GM12874 (cell line): ENCODE data around the gene HOXD8.

Experiments used
- TF ChIP-seq, protein P1 (sequence below): IDR thresholded peaks from 2 replicates; pipeline ENCODE4 v1.5.1; 2011; ENCODE audit warnings: low read depth, mild to moderate bottlenecking, control low read depth, low read length, moderate library complexity; ENCODE audit not compliant: insufficient read depth

The HOXD8 gene

DNA sequence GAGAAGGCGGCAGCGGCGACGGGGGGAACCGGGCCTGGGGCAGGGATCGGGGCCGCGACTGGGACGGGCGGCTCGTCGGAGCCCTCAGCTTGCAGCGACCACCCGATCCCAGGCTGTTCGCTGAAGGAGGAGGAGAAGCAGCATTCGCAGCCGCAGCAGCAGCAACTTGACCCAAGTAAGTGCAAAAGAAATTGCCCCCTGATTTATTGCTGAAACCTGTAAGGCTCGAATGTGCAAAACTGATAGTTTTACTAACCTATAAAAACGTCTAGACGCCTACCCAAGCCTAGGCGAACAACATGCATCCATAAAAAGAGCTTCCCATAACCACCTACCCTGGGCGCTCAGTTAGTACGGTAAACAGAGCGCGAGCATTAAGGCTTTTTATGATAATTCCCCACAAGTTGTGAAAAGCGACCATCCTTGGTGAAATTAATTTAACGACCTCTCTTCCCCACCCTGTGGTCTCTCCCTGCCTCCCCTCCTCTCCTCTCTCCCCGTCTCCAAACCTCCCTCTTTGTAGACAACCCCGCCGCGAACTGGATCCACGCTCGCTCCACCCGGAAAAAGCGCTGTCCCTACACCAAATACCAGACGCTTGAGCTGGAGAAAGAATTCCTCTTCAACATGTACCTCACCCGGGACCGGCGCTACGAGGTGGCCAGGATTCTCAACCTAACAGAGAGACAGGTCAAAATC, 5.9 kb upstream of the HOXD8 start:
- TF ChIP-seq, protein P1, sequence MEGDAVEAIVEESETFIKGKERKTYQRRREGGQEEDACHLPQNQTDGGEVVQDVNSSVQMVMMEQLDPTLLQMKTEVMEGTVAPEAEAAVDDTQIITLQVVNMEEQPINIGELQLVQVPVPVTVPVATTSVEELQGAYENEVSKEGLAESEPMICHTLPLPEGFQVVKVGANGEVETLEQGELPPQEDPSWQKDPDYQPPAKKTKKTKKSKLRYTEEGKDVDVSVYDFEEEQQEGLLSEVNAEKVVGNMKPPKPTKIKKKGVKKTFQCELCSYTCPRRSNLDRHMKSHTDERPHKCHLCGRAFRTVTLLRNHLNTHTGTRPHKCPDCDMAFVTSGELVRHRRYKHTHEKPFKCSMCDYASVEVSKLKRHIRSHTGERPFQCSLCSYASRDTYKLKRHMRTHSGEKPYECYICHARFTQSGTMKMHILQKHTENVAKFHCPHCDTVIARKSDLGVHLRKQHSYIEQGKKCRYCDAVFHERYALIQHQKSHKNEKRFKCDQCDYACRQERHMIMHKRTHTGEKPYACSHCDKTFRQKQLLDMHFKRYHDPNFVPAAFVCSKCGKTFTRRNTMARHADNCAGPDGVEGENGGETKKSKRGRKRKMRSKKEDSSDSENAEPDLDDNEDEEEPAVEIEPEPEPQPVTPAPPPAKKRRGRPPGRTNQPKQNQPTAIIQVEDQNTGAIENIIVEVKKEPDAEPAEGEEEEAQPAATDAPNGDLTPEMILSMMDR, result no peak

DNA sequence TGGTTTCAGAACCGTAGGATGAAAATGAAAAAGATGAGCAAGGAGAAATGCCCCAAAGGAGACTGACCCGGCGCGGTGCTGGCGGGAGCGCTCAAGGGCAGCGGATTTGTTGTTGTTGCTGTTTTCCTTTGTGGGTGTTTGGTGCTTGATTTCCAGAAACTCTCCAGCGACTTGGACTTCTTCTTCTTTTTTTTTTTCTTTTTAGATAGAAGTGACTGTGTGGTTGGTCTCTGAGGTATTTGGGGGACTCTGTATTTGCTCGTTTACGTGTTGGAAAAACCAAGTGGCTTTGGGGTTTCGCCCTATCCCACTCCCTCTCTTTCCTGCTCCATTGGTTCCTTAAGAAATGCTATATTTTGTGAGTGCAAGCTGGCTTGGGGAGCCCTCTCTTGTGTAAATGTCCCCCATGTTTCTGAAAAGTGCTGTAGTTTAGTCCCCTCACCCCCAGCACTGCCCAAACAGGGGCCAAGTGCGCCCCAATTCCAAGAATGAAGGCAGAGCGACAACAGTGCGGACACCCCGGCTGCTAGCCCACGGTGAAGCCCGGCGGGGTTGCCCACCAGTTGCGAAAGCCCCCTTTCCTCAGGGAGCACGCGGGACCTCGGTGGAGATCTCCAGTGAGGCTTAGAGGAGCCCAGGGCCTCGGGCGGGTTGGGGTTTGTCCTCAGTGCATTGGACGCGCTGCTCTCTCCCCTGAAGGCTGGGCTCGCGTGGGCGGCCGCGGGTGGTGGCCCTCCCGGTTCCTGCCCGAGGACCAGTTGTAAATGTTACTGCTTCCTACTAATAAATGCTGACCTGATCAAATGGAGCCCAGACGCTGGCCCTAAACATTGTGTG, 5.2 kb upstream of the HOXD8 start:
- TF ChIP-seq, protein P1, result no peak

DNA sequence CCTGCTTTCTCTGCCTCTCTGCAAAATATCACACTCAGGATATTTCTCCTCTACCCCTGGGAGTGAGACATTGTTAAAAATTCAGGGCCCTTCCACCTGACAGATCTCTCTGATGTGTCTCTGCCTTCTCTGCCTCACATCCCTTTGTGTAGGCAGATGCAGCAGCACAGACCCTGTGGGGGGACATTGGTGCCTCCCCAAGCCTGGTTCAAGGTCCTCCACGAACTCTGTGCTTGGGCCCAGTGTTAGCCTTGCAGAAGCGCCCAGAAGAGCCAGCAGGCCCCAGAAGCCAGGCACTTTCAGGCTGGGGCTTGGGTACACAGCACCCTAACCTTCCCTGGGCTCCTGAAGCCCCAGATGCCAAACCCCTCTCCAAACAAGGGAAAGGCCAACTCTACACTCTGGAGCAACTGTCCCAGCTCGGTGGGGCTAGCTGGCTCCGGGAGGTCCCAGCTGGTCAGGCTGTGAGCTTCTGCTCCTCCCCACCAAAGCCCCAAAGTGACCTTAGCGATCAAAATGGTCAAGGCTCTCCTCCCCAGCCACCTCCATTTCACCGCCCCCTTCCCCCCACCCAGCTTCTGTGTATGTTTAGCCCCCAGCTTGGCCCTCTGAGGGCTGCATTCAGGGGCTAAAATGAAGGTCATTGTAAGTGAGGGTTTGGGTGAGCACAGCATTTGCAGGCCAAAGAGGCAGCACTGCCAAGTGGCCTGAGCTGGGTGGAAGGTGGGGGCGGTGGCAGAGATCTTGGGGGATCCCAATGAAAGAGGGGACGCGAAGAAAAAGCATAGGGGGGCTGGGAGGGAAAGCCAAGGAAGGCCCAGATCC, 4.3 kb upstream of the HOXD8 start:
- TF ChIP-seq, protein P1, result no peak

DNA sequence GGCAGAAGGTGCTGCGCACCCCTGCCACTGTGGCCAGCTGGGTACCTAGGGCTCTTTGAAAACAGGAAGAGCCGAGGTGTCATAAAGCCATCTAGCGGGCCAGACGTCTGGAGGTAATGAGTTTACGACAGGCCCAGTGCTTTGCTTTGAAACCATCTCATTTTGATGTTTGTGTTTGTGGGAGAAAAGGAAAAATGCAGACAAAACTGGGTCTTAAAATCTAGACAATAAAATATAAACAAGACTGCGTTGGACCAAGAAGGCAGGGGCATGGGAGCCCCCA, 3.8 kb upstream of the HOXD8 start:
- TF ChIP-seq, protein P1, result no peak

DNA sequence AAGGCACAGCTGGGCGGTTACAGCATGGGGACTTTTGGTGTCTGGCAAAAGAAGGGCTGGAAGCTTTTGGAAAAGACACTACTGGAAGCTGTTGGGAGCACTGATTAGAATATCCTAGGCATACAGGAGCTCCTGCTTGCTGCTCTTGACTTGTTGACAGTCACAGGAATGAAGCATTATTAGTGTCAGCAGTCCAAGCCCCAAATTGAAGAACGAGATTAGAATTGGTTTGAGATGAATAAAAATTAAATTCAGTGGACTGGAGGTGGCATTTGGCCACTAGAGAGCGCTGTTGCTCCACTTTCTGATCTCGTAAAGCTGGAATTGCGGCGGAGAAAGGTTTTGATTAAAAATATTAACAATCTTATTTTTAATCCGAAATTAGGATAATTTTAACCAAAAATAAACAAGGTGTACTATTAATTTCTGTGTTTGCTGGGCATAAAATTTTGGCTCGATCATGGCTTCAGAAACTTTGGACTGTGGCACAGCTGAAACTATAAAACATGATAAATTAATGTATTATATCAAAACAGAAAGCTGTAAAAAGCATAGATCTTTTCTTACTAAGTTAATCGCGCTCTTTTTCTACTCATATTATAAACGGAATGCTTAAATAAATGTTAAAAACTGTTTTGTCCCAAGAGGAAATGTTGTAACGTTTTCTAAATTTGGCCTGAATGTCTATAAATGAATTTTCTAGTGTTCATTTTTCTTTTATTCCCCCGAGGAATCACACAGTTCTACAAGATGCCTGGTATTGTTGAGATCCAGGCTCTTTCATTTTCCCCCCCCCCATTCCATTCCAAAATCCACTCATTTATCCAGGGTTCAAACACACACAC, 2.4 kb upstream of the HOXD8 start:
- TF ChIP-seq, protein P1, result peak; percentile 51; the same call in 1 of the 2 replicates

DNA sequence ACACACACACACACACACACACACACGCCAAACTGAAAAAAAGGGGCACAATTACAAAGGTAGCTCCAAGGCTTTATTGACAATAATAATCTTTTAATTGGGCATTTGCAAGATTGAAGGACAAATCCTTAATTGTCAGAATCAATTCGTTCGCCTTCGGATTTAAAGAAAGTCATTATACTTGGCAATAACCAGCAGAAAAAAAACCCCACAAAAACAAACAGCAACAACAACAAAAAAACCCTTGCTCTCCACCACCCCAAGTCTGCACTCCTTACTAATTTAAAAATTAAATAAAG, 1.8 kb upstream of the HOXD8 start:
- TF ChIP-seq, protein P1, result no peak
